ENCODE data around the gene FAM200C. TPM values are rescaled to one million over a fixed set of nuclear protein-coding genes. Genes with fewer than 3 reads are reported as not detected.

FAM200C gene
- total RNA-seq, 4 donors from 2014 or later: 3.0 to 9.6 (median 5.8) TPM

GRCh38 chr5:160379511-160379910 is 20.3 kb downstream of the FAM200C start:
- intact Hi-C loops (cut with DNase I): no loop called here
- Histone ChIP-seq H3K27ac (replicated peaks in 1 of 4) (no peak overlapping the region), H3K9me3 (no peaks in the 10 kb centered on the region), H3K27me3 (no peaks in the 10 kb centered on the region), H3K4me1 (peaks cover 0 to 11% (median 4%) of the 10 kb centered on the region in 4 donors), H3K4me3 (no peak overlapping the region), H3K36me3 (no peaks in the 10 kb centered on the region)
- DNase-seq (ENCODE audit: extremely low spot score): no peak
- TF ChIP-seq EP300 (IDR thresholded peaks at IDR 0.05): no peak
- TF ChIP-seq POLR2AphosphoS5 (IDR thresholded peaks at IDR 0.05): no peak
- TF ChIP-seq POLR2A (IDR thresholded peaks at IDR 0.05; ENCODE audit: low read depth): no peak
- TF ChIP-seq, protein P1, sequence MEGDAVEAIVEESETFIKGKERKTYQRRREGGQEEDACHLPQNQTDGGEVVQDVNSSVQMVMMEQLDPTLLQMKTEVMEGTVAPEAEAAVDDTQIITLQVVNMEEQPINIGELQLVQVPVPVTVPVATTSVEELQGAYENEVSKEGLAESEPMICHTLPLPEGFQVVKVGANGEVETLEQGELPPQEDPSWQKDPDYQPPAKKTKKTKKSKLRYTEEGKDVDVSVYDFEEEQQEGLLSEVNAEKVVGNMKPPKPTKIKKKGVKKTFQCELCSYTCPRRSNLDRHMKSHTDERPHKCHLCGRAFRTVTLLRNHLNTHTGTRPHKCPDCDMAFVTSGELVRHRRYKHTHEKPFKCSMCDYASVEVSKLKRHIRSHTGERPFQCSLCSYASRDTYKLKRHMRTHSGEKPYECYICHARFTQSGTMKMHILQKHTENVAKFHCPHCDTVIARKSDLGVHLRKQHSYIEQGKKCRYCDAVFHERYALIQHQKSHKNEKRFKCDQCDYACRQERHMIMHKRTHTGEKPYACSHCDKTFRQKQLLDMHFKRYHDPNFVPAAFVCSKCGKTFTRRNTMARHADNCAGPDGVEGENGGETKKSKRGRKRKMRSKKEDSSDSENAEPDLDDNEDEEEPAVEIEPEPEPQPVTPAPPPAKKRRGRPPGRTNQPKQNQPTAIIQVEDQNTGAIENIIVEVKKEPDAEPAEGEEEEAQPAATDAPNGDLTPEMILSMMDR (IDR thresholded peaks at IDR 0.05): no peak
- WGBS: 60% methylated on average over 4 of the region's 4 CpGs

DNA sequence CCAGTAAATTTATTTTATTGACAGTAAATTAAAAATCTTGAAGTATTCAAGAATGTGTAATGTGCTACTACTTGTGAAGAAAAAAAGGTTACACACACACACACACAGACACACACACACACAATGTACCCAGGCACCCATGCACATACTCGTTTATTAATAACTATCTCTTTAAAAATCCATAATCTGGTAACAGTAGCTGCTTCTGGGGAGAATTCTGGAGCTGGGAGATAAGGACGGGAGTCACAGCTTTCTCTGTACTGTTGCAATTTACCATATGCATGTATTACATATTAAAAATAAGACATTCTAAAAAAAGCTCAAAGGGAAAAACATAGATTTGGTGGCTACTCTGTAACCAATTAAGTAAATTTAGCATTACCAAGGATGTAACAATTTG is 21.5 kb downstream of the FAM200C start:
- 81% methylated on average over 2 of the region's 2 CpGs for WGBS
- no peak for DNase-seq (ENCODE audit: extremely low spot score)
- no peak overlapping the region for H3K4me3 ChIP-seq
- no peaks in the 10 kb centered on the region for H3K9me3 ChIP-seq
- intact Hi-C loops (cut with DNase I): no loop called here
- H3K27me3 ChIP-seq: no peaks in the 10 kb centered on the region
- TF ChIP-seq POLR2A (IDR thresholded peaks at IDR 0.05; ENCODE audit: low read depth) (no peak), POLR2AphosphoS5 (IDR thresholded peaks at IDR 0.05) (no peak), EP300 (IDR thresholded peaks at IDR 0.05) (no peak)
- TF ChIP-seq, protein P1 (IDR thresholded peaks at IDR 0.05): no peak
- H3K4me1 ChIP-seq: peaks cover 0 to 11% (median 4%) of the 10 kb centered on the region in 4 donors
- no peaks in the 10 kb centered on the region for H3K36me3 ChIP-seq
- H3K27ac ChIP-seq (replicated peaks in 1 of 4): no peak overlapping the region

GRCh38 chr5:160377651-160378050 is 22.2 kb downstream of the FAM200C start:
- TF ChIP-seq EP300 (IDR thresholded peaks at IDR 0.05) (no peak), POLR2A (IDR thresholded peaks at IDR 0.05; ENCODE audit: low read depth) (no peak), POLR2AphosphoS5 (IDR thresholded peaks at IDR 0.05) (no peak)
- TF ChIP-seq, protein P1 (IDR thresholded peaks at IDR 0.05): no peak
- Histone ChIP-seq H3K36me3 (no peaks in the 10 kb centered on the region), H3K4me1 (peaks cover 0 to 11% (median 4%) of the 10 kb centered on the region in 4 donors), H3K27ac (replicated peaks in 1 of 4) (no peak overlapping the region), H3K9me3 (no peaks in the 10 kb centered on the region), H3K27me3 (no peaks in the 10 kb centered on the region), H3K4me3 (no peak overlapping the region)
- intact Hi-C loops (cut with DNase I): no loop called here
- WGBS: 77% methylated on average over 5 of the region's 5 CpGs
- no peak for DNase-seq (ENCODE audit: extremely low spot score)

DNA sequence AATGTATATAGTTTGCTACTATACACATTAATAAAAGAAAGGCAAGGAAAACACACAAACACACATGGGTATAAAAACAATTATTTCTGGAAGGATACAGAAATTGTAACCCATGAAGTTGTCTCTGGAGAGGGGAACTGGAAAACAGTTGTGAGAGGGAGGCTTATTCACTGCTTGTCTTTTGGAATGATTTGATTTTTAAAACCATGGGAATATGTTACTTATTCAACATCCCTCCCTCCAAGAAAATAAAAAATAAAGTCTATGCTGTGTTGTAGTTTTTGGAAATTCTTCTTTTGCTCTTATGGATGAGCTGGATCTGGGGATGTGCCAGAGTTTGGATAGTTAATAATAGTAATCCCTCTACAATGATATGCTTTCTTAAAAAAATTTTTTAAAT is 23.4 kb downstream of the FAM200C start:
- no peaks in the 10 kb centered on the region for H3K9me3 ChIP-seq
- no peaks in the 10 kb centered on the region for H3K36me3 ChIP-seq
- intact Hi-C loops (cut with DNase I): no loop called here
- H3K4me1 ChIP-seq: peaks cover 0 to 11% (median 4%) of the 10 kb centered on the region in 4 donors
- no peak overlapping the region for H3K27ac ChIP-seq (replicated peaks in 1 of 4)
- H3K27me3 ChIP-seq: no peaks in the 10 kb centered on the region
- TF ChIP-seq POLR2AphosphoS5 (IDR thresholded peaks at IDR 0.05) (no peak), EP300 (IDR thresholded peaks at IDR 0.05) (no peak), POLR2A (IDR thresholded peaks at IDR 0.05; ENCODE audit: low read depth) (no peak)
- TF ChIP-seq, protein P1 (IDR thresholded peaks at IDR 0.05): no peak
- no peak overlapping the region for H3K4me3 ChIP-seq
- DNase-seq (ENCODE audit: extremely low spot score): no peak

DNA sequence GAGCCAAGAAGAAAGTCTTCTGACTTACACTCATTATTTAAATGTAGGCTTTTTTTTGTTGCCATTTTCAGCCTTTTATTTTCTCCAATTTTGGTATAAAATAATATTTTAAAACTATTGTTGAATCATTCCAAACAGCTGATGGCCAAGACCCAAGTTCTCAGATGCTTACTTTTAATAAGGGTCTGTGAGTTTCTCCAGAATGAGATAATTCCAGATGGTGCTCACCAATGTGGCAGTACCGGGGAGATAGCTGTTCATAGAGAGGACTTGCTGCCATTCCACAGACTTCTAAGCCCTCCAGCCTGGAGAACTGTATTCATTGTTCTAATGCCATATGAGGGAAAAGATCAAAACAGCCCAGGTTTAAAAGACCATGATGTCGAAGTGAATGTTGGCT is 24.2 kb downstream of the FAM200C start:
- Histone ChIP-seq H3K27ac (replicated peaks in 1 of 4) (no peak overlapping the region), H3K27me3 (no peaks in the 10 kb centered on the region), H3K9me3 (no peaks in the 10 kb centered on the region), H3K36me3 (no peaks in the 10 kb centered on the region), H3K4me1 (peaks cover 3 to 13% (median 6%) of the 10 kb centered on the region in 4 donors), H3K4me3 (no peak overlapping the region)
- 53% methylated on average over 2 of the region's 2 CpGs for WGBS
- TF ChIP-seq POLR2A (IDR thresholded peaks at IDR 0.05; ENCODE audit: low read depth) (no peak), POLR2AphosphoS5 (IDR thresholded peaks at IDR 0.05) (no peak), EP300 (IDR thresholded peaks at IDR 0.05) (no peak)
- intact Hi-C loops (cut with DNase I): no loop called here
- peak; percentile 74 for DNase-seq (ENCODE audit: extremely low spot score)

Measured in esophagus muscularis mucosa (tissue), 4 donors.